GM23338 (cell line): ENCODE results near the gene SRF.
"Not testable (repeated sequence)": the region's sequence is repeated elsewhere in the genome, so short reads cannot be mapped to it uniquely, and the experiment has no call there.

Experiments used
- CREB1 ChIP-seq: fragments of 250-450 bp; sonication (Bioruptor Pico); IDR thresholded peaks from 2 replicates; pipeline ENCODE4 v1.5.0; 2020; ENCODE audit warnings: low read depth, mild to moderate bottlenecking, moderate library complexity
- CTCF ChIP-seq, 2 experiments: fragments of 200-600 bp in 1 of 2; sonication (generic) in 1 of 2; conservative IDR thresholded peaks; 2 replicates each; pipeline versions ENCODE4 v1.5.1 to v1.6.1; 2016 to 2017; ENCODE audit warnings: antibody characterized with exemption in 2 of 2, low read depth in 2 of 2, mild to moderate bottlenecking in 2 of 2, moderate library complexity in 1 of 2
- EZH2 ChIP-seq: fragments of 200-600 bp; sonication (generic); IDR thresholded peaks from one replicate; pipeline ENCODE4 v1.8.0; 2017; ENCODE audit warnings: antibody characterized with exemption, mild to moderate bottlenecking, low read depth; ENCODE audit not compliant: unreplicated experiment
- EZH2phosphoT487 ChIP-seq: fragments of 200-600 bp; sonication (generic); IDR thresholded peaks from one replicate; pipeline ENCODE4 v1.8.1; 2018; ENCODE audit warnings: antibody characterized with exemption; ENCODE audit not compliant: unreplicated experiment
- JUNB ChIP-seq: IDR thresholded peaks from one replicate; pipeline ENCODE4 v1.6.1; 2016; ENCODE audit warnings: antibody characterized with exemption; ENCODE audit not compliant: unreplicated experiment
- POLR2AphosphoS5 ChIP-seq: IDR thresholded peaks from 2 replicates; pipeline ENCODE4 v1.6.1; 2016; ENCODE audit warnings: antibody characterized with exemption, low read depth
- REST ChIP-seq: IDR thresholded peaks from one replicate; pipeline ENCODE4 v1.6.1; 2018; ENCODE audit warnings: antibody characterized with exemption; ENCODE audit not compliant: unreplicated experiment
- ZNF331 ChIP-seq: fragments of 250-450 bp; sonication (Bioruptor Pico); IDR thresholded peaks from 2 replicates; pipeline ENCODE4 v1.5.0; 2020; ENCODE audit warnings: low read depth, mild to moderate bottlenecking, moderate library complexity
- ZNF462 ChIP-seq: fragments of 250-450 bp; sonication (Bioruptor Pico); IDR thresholded peaks from 2 replicates; pipeline ENCODE4 v1.5.0; 2020; ENCODE audit warnings: mild to moderate bottlenecking, moderate library complexity

GRCh38 chr6:43139973-43140372 lies 31.1 kb upstream of the SRF start:
- not testable (repeated sequence) for TF ChIP-seq CTCF (conservative IDR thresholded peaks at IDR 0.05; ENCODE audit: low read depth in 2 of 2); POLR2AphosphoS5; REST; EZH2; CREB1; JUNB; EZH2phosphoT487; ZNF331 (CRISPR knock-in tag); ZNF462 (CRISPR knock-in tag)
